Colonic mucosa (tissue), 4 donors: ENCODE measurements around the gene CHST8. TPM values are rescaled to one million over a fixed set of nuclear protein-coding genes. Genes with fewer than 3 reads are reported as not detected.

ENCODE experiments used
- DNase-seq: peaks from one replicate; pipeline ENCODE4 v3.0.0-alpha.2; 2020
- H3K27ac ChIP-seq: fragments of 200-600 bp; one replicate; pipeline ENCODE4 v1.8.0; 2021
- H3K27me3 ChIP-seq: fragments of 200-600 bp; one replicate; pipeline ENCODE4 v1.8.0; 2021
- H3K36me3 ChIP-seq: fragments of 200-600 bp; one replicate; pipeline ENCODE4 v1.8.0; 2021
- H3K4me1 ChIP-seq: fragments of 200-600 bp; one replicate; pipeline ENCODE4 v1.8.0; 2021; ENCODE audit warnings: mild to moderate bottlenecking
- H3K4me3 ChIP-seq: fragments of 200-600 bp; one replicate; pipeline ENCODE4 v1.8.0; 2021
- H3K9ac ChIP-seq, 2 donors: one replicate each; pipeline ENCODE4 v1.7.0; 2013; ENCODE audit warnings: control low read depth in 2 of 2, low read depth in 2 of 2, low read length in 2 of 2
- H3K9me3 ChIP-seq: fragments of 200-600 bp; one replicate; pipeline ENCODE4 v1.8.0; 2021
- CTCF ChIP-seq: fragments of 200-600 bp; IDR thresholded peaks from one replicate; pipeline ENCODE4 v1.8.0; 2022; ENCODE audit warnings: antibody characterized with exemption, mild to moderate bottlenecking
- intact Hi-C: fragments of 100-400 bp; cut with DNase I; formaldehyde crosslinking; loops from one replicate; pipeline ENCODE4 v1.14.1; 2022
- total RNA-seq, 2 donors: library from RNA; stranded (reverse); fragmentation: NEBNext Ultra II Directional in 1 of 2; extraction: Animal tissue kit (Norgen Biotek cat#: 25700) in 1 of 2; gene quantifications; one replicate each; pipeline ENCODE4 v1.2.1, GENCODE V29; 2021
- donor health status: healthy.
- donor health status: DM: no; HTN: no; CAD: no.
- donor health status: DM: no; HTN: no; CAD: no.

Gene CHST8
- total RNA-seq, 2 donors from 2014 or later: not detected

GRCh38 chr19:33630880-33631608 is 9.3 kb downstream of the CHST8 start:
- Histone ChIP-seq H3K4me3 (no peak overlapping the region), H3K9me3 (no peaks in the 10 kb centered on the region), H3K36me3 (no peaks in the 10 kb centered on the region), H3K4me1 (no peaks in the 10 kb centered on the region), H3K9ac (no peak overlapping the region), H3K27ac (no peak overlapping the region), H3K27me3 (no peaks in the 10 kb centered on the region)
- no peak for TF ChIP-seq CTCF
- intact Hi-C loops: no loop called here
- DNase-seq: no peak

- no peak for TF ChIP-seq CTCF
- H3K27me3 ChIP-seq: no peaks in the 10 kb centered on the region
Measured at GRCh38 chr19:33631609-33631973, 9.8 kb downstream of the CHST8 start.

GRCh38 chr19:33634361-33635091 is 12.8 kb downstream of the CHST8 start:
- no peak overlapping the region for H3K9ac ChIP-seq
- no peak overlapping the region for H3K4me3 ChIP-seq
- H3K4me1 ChIP-seq: no peaks in the 10 kb centered on the region
- no peaks in the 10 kb centered on the region for H3K27me3 ChIP-seq
- intact Hi-C loops: no loop called here
- H3K9me3 ChIP-seq: no peaks in the 10 kb centered on the region
- H3K36me3 ChIP-seq: no peaks in the 10 kb centered on the region
- H3K27ac ChIP-seq: no peak overlapping the region
- no peak for TF ChIP-seq CTCF
- no peak for DNase-seq

More at GRCh38 chr19:33631609-33631973, 9.8 kb downstream of the CHST8 start:
- H3K36me3 ChIP-seq: no peaks in the 10 kb centered on the region
- no peak for DNase-seq
- no peaks in the 10 kb centered on the region for H3K9me3 ChIP-seq
- H3K4me1 ChIP-seq: no peaks in the 10 kb centered on the region
- no peak overlapping the region for H3K27ac ChIP-seq
- H3K4me3 ChIP-seq: no peak overlapping the region
- H3K9ac ChIP-seq: no peak overlapping the region
- intact Hi-C loops: no loop called here

GRCh38 chr19:33638167-33639034 is 16.6 kb downstream of the CHST8 start:
- no peak overlapping the region for H3K4me3 ChIP-seq
- no peak overlapping the region for H3K27ac ChIP-seq
- TF ChIP-seq CTCF: no peak
- H3K27me3 ChIP-seq: no peaks in the 10 kb centered on the region
- H3K4me1 ChIP-seq: no peaks in the 10 kb centered on the region
- no peaks in the 10 kb centered on the region for H3K9me3 ChIP-seq
- DNase-seq: no peak
- intact Hi-C loops: no loop called here
- H3K9ac ChIP-seq: no peak overlapping the region
- no peaks in the 10 kb centered on the region for H3K36me3 ChIP-seq

GRCh38 chr19:33639035-33639681 is 17.4 kb downstream of the CHST8 start:
- TF ChIP-seq CTCF: no peak
- intact Hi-C loops: no loop called here
- H3K36me3 ChIP-seq: no peaks in the 10 kb centered on the region
- H3K4me1 ChIP-seq: no peaks in the 10 kb centered on the region
- H3K27ac ChIP-seq: no peak overlapping the region
- H3K27me3 ChIP-seq: no peaks in the 10 kb centered on the region
- H3K9me3 ChIP-seq: no peaks in the 10 kb centered on the region
- DNase-seq: no peak
- H3K9ac ChIP-seq: no peak overlapping the region
- no peak overlapping the region for H3K4me3 ChIP-seq
